CD14-positive monocyte (primary cell): ENCODE data around the gene SUFU. TPM values are rescaled to one million over a fixed set of nuclear protein-coding genes. Genes with fewer than 3 reads are reported as not detected.

Experiments
- DNase-seq, 3 donors: peaks; one replicate each; pipeline ENCODE4 v3.0.0-alpha.2; 2011 to 2022
- H2AFZ ChIP-seq: 2 replicates; pipeline ENCODE4 v1.6.0; 2012; ENCODE audit warnings: mild to moderate bottlenecking, low read depth, low read length, inconsistent platforms; ENCODE audit not compliant: insufficient read depth, poor library complexity, severe bottlenecking
- H3K27ac ChIP-seq, 2 donors: 1 replicate in 1 of 2; 2 replicates in 1 of 2; pipeline ENCODE4 v1.5.1; 2012 to 2013; ENCODE audit warnings: low read length in 2 of 2, control low read depth in 1 of 2, inconsistent platforms in 1 of 2, low read depth in 1 of 2, mild to moderate bottlenecking in 1 of 2
- H3K27me3 ChIP-seq, 2 donors: one replicate each; pipeline versions ENCODE4 v1.6.0 to v1.6.1; 2011 to 2013; ENCODE audit warnings: low read length in 2 of 2; ENCODE audit not compliant: control insufficient read depth in 2 of 2, insufficient read depth in 2 of 2
- H3K36me3 ChIP-seq, 2 donors: replicated peaks in 1 of 2; 1 replicate in 1 of 2; 2 replicates in 1 of 2; pipeline versions ENCODE4 v1.5.1 to v1.6.1; 2012 to 2013; ENCODE audit warnings: low read length in 2 of 2, control low read depth in 1 of 2, inconsistent platforms in 1 of 2, mild to moderate bottlenecking in 1 of 2; ENCODE audit not compliant: insufficient read depth in 2 of 2, control insufficient read depth in 1 of 2
- H3K4me1 ChIP-seq, 2 donors: 1 replicate in 1 of 2; 2 replicates in 1 of 2; pipeline versions ENCODE4 v1.5.1 to v1.6.1; 2012 to 2013; ENCODE audit warnings: low read length in 2 of 2, control low read depth in 1 of 2, inconsistent platforms in 1 of 2, mild to moderate bottlenecking in 1 of 2, moderate library complexity in 1 of 2; ENCODE audit not compliant: insufficient read depth in 2 of 2, control insufficient read depth in 1 of 2
- H3K4me2 ChIP-seq: replicated peaks from 2 replicates; pipeline ENCODE3; 2012; ENCODE audit warnings: low read length, moderate library complexity, mild to moderate bottlenecking; ENCODE audit not compliant: poor library complexity, severe bottlenecking; ENCODE audit errors: extremely low read depth
- H3K4me3 ChIP-seq, 3 experiments: fragments of 200-600 bp in 1 of 3; sonication (generic) in 1 of 3; replicated peaks in 1 of 3; 1 replicate in 2 of 3; 2 replicates in 1 of 3; pipeline ENCODE4 v1.5.1; 2011 to 2013; ENCODE audit warnings: low read length in 3 of 3, mild to moderate bottlenecking in 3 of 3, control low read depth in 2 of 3, low read depth in 2 of 3, inconsistent platforms in 1 of 3, moderate library complexity in 1 of 3
- H3K79me2 ChIP-seq: 2 replicates; pipeline ENCODE4 v1.6.0; 2012; ENCODE audit warnings: mild to moderate bottlenecking, control low read depth, inconsistent platforms, low read length, moderate library complexity; ENCODE audit not compliant: insufficient read depth
- H3K9ac ChIP-seq: 2 replicates; pipeline ENCODE4 v1.6.0; 2017; ENCODE audit warnings: low read length, mild to moderate bottlenecking; ENCODE audit not compliant: insufficient read depth, poor library complexity, severe bottlenecking
- H3K9me3 ChIP-seq, 2 donors: replicated peaks in 1 of 2; 1 replicate in 1 of 2; 2 replicates in 1 of 2; pipeline versions ENCODE4 v1.5.1 to v1.6.1; 2012 to 2013; ENCODE audit warnings: low read length in 2 of 2, control low read depth in 1 of 2; ENCODE audit not compliant: control insufficient read depth in 1 of 2, insufficient read depth in 1 of 2
- H4K20me1 ChIP-seq: 2 replicates; pipeline ENCODE4 v1.6.0; 2012; ENCODE audit warnings: mild to moderate bottlenecking, low read length, control low read depth, moderate library complexity; ENCODE audit not compliant: insufficient read depth
- H3K27ac Mint-ChIP-seq, 7 donors: one replicate each; pipeline ENCODE4 v1.8.0; 2020; ENCODE audit warnings: mild to moderate bottlenecking in 7 of 7, mixed read lengths in 7 of 7, moderate library complexity in 6 of 7, inconsistent platforms in 2 of 7
- H3K27me3 Mint-ChIP-seq, 3 donors: one replicate each; pipeline ENCODE4 v1.8.0; 2021 to 2022; ENCODE audit warnings: low read depth in 3 of 3, mild to moderate bottlenecking in 3 of 3, mixed read lengths in 3 of 3, moderate library complexity in 3 of 3, inconsistent platforms in 1 of 3
- H3K36me3 Mint-ChIP-seq, 2 donors: one replicate each; pipeline ENCODE4 v1.8.0; 2020; ENCODE audit warnings: mixed read lengths in 2 of 2, inconsistent platforms in 1 of 2, mild to moderate bottlenecking in 1 of 2
- H3K4me1 Mint-ChIP-seq: one replicate; pipeline ENCODE4 v1.8.0; 2020; ENCODE audit warnings: mild to moderate bottlenecking, mixed read lengths
- H3K4me3 Mint-ChIP-seq, 2 donors: one replicate each; pipeline ENCODE4 v1.8.0; 2020; ENCODE audit warnings: mild to moderate bottlenecking in 2 of 2, mixed read lengths in 2 of 2, moderate library complexity in 1 of 2
- H3K9me3 Mint-ChIP-seq, 7 donors: one replicate each; pipeline ENCODE4 v1.8.0; 2020 to 2022; ENCODE audit warnings: mixed read lengths in 7 of 7, mild to moderate bottlenecking in 6 of 7, moderate library complexity in 6 of 7, inconsistent platforms in 2 of 7
- CTCF ChIP-seq: fragments of 200-600 bp; IDR thresholded peaks from one replicate; pipeline ENCODE4 v1.8.0; 2022; ENCODE audit warnings: antibody characterized with exemption, mild to moderate bottlenecking
- WGBS: methylation state at CpG from one replicate; pipeline ENCODE4 v1.1.5; 2013; ENCODE audit warnings: missing lambda C conversion rate; ENCODE audit not compliant: insufficient coverage; 5-methylcytosine and 5-hydroxymethylcytosine counted together
- intact Hi-C, 2 donors: fragments of 100-400 bp; cut with micrococcal nuclease; formaldehyde crosslinking; loops; one replicate each; pipeline versions ENCODE4 v1.15.0 to v1.15.1; 2023
- polyA plus RNA-seq, 3 donors: library from polyadenylated mRNA; depleted of rRNA in 1 of 3; unstranded in 2 of 3; stranded (reverse) in 1 of 3; fragments of 300-500 nt in 2 of 3; fragments of >200 nt in 1 of 3; fragmentation: Illumina TruSeq in 2 of 3; gene quantifications; 1 replicate in 2 of 3; 2 replicates in 1 of 3; pipeline ENCODE4 v1.2.3, GENCODE V29; 2012 to 2021

The SUFU gene
- polyA plus RNA-seq, 3 donors, result 3.2 to 10.0 (median 5.7) TPM

- Mint-ChIP-seq H3K4me1 (peaks cover 33% of the 10 kb centered on the region), H3K27ac (no peak overlapping the region)
Observed at GRCh38 chr10:102668326-102669107, 164.7 kb downstream of the SUFU start.

More at GRCh38 chr10:102668326-102669107, 164.7 kb downstream of the SUFU start:
- Mint-ChIP-seq H3K27me3 (peaks cover 2 to 10% (median 6%) of the 10 kb centered on the region in 3 donors), H3K36me3 (no peaks in the 10 kb centered on the region), H3K4me3 (no peak overlapping the region), H3K9me3 (no peaks in the 10 kb centered on the region)
- intact Hi-C loops, result no loop called here
- Histone ChIP-seq H3K4me2 (no peak overlapping the region), H3K79me2 (no peaks in the 10 kb centered on the region), H4K20me1 (no peaks in the 10 kb centered on the region), H3K27me3 (no peaks in the 10 kb centered on the region), H3K27ac (no peak overlapping the region), H3K9me3 (no peaks in the 10 kb centered on the region), H3K4me3 (no peak overlapping the region), H3K9ac (no peak overlapping the region), H2AFZ (no peak overlapping the region), H3K36me3 (no peaks in the 10 kb centered on the region), H3K4me1 (peaks cover 21 to 25% of the 10 kb centered on the region in 2 donors)
- DNase-seq, result no peak
- TF ChIP-seq CTCF, result no peak
- 97% methylated on average over 5 of the region's 10 CpGs for WGBS
